ENCODE results near the gene MAPK8IP3.

Gene MAPK8IP3

DNA sequence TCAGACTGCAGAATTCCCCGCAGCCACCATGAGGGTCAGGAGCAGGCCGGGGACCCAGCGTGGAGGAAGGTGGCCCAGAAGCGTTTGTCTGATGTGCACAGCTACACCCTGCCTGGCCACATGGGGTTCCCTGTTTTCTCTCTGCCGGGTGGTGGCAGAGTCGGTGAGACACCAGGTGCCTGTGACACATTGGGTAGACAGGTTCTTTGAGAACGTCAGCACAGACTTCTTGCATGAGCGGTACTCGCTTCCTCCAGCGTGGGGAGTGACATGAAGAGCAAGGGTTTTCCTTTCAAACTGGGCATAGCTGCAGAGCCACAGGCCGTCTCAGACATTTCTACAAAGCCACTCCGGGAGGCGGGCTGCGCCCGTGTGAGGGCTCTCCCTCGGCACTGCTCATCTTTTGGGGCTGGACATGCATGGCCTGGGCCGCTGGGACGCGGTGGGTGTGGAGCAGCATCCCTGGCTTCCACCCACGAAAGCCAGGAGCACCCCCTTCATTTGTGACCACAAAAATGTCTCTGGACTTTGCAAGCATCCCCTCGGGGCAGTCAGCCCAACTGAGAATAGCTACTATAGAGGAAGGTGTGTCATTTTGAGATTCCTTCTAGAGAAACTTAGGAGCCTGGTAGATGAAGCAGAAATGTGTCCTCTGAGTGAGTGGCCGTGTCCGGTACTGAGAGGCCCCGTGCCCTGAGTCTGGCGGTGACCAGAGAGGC lies 39.3 kb downstream of the MAPK8IP3 start:
- TF ChIP-seq GATA1 (IDR thresholded peaks at IDR 0.05; ENCODE audit: low read depth, low read length) (no peak), POLR2A (IDR thresholded peaks at IDR 0.05; ENCODE audit: low read length) (no peak)
- DNase-seq: no peak

DNA sequence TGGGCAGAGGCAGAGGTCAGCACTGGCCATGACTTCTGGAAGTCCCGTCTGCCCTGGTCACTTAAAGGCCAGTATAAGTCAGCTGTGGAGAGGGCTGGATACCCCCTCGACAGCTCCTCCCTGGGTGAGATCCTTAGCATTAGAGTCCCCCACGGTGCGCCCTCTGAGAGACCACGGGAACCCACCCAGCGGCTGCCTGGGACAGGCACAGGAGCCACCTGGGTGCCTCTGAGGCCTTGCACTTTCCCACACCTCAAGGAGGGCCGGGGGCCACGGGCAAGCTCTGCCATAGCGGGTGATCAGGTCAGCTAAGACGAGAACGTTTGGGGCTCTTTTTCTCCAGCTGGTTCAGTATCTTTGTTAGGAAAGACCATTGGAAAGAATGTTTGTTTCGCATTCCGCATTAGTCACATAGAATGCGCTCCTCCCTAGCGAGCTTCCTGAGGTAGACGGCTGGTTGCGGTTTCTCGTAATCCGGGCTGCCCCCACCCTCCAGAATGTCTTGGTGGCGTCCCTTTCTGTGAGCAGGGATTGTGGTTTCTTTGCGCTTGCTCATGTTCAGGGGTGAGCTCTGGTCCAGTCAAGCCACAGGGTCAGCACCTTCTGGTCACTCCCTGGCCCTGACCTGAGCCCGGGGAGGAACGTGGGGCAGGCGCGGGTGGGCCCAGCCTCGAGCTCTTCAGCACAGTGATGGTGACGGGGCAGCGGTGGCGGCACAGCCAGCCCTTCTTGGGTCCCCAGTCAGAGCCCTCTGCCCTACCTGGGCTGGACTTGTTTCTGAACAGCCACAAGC lies 40.1 kb downstream of the MAPK8IP3 start:
- TF ChIP-seq GATA1 (IDR thresholded peaks at IDR 0.05; ENCODE audit: low read depth, low read length): no peak
- TF ChIP-seq POLR2A (IDR thresholded peaks at IDR 0.05; ENCODE audit: low read length): no peak
- DNase-seq: no peak

DNA sequence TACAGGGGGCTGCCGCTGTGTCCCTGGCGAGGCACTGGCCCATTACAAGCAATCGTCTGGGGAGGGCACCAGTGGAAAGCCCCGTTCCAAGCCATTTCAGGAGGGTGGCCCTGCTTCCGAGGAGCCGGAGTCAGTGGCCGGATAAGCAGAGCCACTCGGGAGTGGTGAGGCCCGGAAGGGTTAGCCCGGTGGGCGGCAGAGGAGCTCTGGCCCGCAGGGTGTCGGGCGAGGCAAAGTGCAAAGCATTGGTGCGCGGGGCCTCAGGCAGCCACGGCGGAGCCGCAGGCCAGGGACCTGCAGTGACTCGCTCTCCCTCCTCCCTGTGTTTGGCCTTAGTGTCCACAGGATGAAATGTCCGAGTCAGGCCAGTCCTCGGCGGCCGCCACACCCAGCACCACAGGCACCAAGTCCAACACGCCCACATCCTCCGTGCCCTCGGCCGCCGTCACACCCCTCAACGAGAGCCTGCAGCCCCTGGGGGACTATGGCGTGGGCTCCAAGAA lies 40.7 kb downstream of the MAPK8IP3 start:
- no peak for TF ChIP-seq POLR2A (IDR thresholded peaks at IDR 0.05; ENCODE audit: low read length)
- no peak for DNase-seq

DNA sequence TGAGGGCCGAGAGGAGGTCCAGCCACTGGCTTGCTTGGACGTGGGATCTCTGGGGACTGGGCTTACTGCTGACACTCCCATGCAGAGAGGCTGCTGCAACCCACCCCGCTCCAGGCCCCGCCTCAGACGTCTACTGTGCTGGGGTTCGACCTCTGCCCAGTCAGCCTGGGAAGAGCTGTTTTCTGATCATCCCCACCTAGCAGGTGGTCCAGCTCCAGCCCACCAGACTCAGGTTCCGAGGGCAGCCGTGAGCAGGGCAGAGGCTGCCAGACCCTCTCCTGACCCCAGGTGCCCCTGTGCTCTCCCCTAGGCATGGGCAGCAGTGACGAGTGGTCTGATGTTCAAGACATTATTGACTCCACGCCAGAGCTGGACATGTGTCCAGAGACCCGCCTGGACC lies 41.9 kb downstream of the MAPK8IP3 start:
- no peak for TF ChIP-seq GATA1 (IDR thresholded peaks at IDR 0.05; ENCODE audit: low read depth, low read length)
- no peak for TF ChIP-seq POLR2A (IDR thresholded peaks at IDR 0.05; ENCODE audit: low read length)
- DNase-seq: no peak

DNA sequence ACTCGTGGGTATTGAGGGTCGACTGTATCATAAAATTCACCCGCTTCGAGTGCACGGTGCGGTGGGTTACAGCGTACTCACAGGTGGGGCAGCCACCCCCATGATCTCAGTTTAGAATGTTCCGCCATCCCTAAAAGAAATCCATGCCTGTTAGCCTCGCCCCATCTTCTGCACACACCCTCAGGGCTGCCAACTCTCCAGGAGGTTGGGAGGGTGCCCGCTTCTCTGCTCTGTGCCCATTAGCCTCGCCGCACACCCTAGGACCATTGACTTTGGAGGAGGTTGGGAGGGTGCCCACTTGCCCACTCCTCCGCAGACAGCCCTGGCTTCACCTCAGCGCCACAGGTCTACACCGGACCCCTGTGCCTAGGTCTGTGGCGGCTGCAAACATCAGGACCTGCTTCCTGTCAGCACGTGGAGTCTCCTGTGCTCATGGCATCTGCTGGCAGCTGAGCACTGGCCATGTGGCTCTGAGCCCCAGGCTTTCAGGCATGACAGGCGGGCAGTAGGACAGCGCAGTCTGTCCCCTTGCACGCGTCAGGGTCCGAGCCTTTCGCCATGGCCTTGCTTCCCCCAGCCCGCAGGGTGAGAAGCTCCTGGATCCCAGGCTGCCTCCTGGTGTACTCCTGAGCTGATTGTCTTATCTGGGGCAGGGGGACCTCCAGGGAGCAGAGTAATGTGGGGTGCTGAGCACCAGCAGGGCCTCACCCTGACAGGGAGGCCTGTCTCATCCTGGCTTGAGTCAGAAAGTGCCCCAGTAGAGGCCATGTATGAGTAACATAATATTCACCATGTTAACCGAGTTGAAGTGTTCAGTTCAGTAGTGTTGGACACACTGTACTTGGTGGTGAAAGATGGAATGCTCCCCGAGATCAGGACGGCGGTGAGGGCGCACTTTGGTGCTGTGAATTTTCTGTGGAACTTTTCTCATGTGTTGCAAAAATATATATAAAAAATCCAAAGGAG lies 43.4 kb downstream of the MAPK8IP3 start:
- DNase-seq: no peak
- TF ChIP-seq GATA1 (IDR thresholded peaks at IDR 0.05; ENCODE audit: low read depth, low read length): no peak
- no peak for TF ChIP-seq POLR2A (IDR thresholded peaks at IDR 0.05; ENCODE audit: low read length)

DNA sequence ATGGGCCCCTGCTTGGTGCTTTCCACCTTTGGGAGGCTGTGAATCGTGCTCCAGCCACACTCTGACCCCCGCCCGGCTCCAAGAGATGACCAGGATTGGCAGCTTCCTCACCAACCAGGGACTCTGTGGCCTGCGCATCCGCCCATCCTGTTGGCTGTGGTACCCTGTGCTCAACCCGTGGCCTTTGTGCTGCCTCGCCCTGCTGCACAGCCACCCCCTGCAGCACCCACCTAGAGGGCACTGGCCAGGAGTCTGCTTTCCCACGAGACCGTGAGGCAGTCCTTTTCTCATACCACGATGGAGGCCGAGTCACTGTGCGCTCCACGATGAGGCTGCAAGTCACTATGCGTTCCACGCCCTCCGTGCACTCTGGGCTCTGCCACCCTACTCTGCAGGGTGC lies 46.0 kb downstream of the MAPK8IP3 start:
- TF ChIP-seq GATA1 (IDR thresholded peaks at IDR 0.05; ENCODE audit: low read depth, low read length) (no peak), POLR2A (IDR thresholded peaks at IDR 0.05; ENCODE audit: low read length) (no peak)
- DNase-seq: no peak

DNA sequence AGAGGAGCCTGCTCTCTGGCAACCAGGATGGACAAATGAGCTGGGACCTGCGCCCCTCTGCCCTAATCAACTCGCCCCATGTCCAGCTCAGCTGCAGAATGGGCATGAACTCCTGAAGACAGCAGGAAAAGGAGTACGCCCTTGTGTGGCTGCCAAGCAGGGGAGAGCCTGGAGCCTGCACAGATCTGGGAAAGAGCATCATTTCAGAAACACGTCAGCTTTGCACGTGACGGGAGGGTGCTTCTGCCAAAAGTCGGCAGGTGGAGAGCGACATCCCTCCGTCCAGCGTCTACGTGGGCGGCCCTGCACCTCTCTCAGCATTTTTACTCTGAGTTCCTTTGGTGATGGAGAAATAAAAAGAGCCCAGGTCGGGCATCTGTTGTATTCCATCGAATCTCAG lies 46.9 kb downstream of the MAPK8IP3 start:
- no peak for DNase-seq
- TF ChIP-seq GATA1 (IDR thresholded peaks at IDR 0.05; ENCODE audit: low read depth, low read length) (no peak), POLR2A (IDR thresholded peaks at IDR 0.05; ENCODE audit: low read length) (no peak)

DNA sequence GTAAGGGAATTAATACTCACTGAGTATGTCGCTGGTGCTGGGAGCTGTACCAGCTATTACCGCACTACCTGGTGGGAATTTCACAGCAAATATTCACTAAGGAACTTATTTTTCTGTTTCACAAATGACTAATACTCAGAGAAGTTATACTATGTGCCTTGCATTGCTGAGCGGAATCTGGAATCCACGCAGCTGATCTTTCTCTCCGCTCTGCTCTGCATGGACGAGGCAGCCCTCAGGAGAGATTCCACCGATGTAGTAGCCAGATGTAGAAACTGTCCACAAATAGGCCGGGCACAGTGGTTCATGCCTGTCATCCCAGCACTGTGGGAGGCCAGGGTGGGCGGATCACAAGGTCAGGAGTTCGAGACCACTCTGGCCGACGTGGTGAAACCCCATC lies 48.2 kb downstream of the MAPK8IP3 start:
- TF ChIP-seq POLR2A (IDR thresholded peaks at IDR 0.05; ENCODE audit: low read length) (no peak), GATA1 (IDR thresholded peaks at IDR 0.05; ENCODE audit: low read depth, low read length) (no peak)
- no peak for DNase-seq

DNA sequence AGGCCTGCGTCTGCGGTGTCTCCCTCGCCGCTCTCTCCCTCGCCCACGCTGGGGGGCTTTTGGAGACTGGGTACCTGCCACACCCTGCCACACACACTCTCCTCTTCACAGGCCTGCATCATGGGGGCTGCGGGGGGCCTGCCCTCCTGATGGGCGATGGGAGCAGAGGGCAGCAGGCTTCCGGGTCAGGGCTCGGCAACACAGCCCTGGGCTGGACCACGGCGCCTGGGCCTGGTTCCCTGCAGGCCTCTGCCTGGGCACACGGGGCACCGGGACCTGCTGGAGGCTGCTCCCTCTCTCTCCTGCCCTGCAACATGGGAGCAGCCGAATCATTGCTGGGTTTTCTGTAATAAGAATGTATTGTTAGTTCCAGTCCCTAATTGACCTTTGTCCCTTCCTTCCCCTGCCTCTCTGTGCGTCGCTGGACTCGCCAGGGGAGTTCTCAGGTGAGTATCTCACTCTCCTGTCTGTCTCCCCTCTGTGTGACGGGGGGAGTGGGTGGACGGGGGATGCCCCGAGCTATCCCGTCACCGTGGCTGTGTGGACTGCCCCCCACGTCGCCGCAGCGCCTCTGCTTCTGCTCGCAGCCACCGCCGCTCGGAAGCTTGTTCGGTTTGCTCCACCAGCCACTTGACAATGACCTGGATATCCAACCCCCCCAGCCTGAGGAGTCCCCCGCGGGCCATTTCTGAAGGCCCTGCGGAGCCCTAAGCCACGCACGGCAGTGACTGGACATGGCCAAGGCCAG lies 51.9 kb downstream of the MAPK8IP3 start:
- TF ChIP-seq POLR2A (IDR thresholded peaks at IDR 0.05; ENCODE audit: low read length) (no peak), GATA1 (IDR thresholded peaks at IDR 0.05; ENCODE audit: low read depth, low read length) (no peak)
- DNase-seq: no peak

DNA sequence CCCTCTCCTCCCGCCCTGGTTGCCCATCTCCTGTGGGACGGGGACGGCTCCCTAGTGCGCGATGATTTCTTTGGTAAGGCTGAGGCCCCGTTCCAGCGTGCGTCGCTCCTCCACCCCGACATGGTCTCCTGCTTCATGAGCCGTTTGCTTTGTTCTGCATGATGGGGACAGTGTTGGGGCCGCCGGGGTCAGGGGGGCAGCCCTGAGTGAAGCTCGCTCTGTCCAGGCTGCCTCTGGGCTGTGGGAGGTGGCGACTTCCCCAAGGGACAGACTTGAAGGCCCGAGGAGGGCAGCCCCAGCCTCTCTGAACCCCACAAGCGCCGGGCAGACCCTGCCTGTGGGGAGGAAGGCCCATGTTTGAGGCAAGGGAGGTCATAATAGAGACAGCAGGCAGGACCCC lies 52.9 kb downstream of the MAPK8IP3 start:
- TF ChIP-seq GATA1 (IDR thresholded peaks at IDR 0.05; ENCODE audit: low read depth, low read length): no peak
- TF ChIP-seq POLR2A (IDR thresholded peaks at IDR 0.05; ENCODE audit: low read length): no peak
- no peak for DNase-seq

DNA sequence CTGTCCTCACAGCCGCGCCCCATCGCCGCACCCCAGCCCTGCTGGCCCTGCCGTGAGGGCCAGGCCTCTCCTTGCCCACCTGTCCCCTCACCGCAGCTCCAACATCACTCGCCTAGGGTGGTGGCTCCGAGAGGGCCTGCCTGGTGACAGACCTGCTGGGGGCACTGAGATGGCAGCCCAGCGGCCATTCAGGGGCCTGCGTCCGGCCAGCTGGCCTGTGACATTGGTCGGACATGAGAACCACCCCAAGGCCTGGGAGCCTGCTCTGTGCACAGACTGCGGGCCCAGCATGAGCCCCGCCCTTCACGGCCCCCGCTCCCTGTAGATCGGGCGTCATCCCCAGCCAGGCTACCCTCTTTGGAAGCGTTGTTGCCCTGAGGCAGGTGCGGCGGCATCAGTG lies 53.5 kb downstream of the MAPK8IP3 start:
- TF ChIP-seq GATA1 (IDR thresholded peaks at IDR 0.05; ENCODE audit: low read depth, low read length) (no peak), POLR2A (IDR thresholded peaks at IDR 0.05; ENCODE audit: low read length) (no peak)
- no peak for DNase-seq

DNA sequence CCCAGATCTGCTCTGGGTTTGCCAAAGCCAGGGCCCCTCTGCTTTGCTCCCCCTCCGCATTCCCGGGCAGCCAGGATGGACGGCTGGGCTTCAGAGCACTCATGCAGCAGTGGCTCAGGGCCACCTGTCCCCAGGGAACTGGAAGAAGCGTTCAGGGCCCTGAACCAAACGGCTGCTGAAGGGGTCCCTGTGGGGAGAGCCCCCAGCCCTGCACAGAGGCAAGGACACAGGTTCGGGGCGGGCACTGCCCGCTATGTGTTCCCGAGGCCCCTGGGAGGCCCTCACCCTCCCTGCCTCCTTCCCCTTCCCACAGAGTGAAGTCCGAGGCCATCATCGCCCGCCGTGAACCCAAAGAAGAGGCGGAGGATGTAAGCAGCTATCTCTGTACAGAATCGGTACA lies 54.9 kb downstream of the MAPK8IP3 start:
- DNase-seq: no peak

DNA sequence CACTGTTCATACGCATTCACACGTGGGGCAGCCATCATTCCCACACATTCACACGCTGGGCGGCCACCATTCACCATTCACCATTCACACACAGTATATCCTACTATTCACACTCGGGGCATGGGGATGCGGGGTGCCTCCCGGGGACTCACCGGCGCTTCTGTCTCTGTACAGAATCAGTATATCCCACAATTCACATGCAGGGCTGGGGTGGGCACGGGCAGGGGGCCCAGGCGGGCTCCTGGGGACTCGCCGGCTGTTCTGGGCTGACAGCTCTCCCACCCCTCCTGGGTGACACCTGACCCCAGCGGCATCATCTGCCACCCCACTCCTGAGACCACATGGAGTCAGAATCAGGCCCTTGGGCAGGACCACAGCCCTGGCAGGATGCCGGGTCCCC lies 55.8 kb downstream of the MAPK8IP3 start:
- no peak for TF ChIP-seq GATA1 (IDR thresholded peaks at IDR 0.05; ENCODE audit: low read depth, low read length)
- TF ChIP-seq POLR2A (IDR thresholded peaks at IDR 0.05; ENCODE audit: low read length): no peak
- no peak for DNase-seq

More for the DNA sequence above, 54.9 kb downstream of the MAPK8IP3 start:
- no peak for TF ChIP-seq POLR2A (IDR thresholded peaks at IDR 0.05; ENCODE audit: low read length)
- no peak for TF ChIP-seq GATA1 (IDR thresholded peaks at IDR 0.05; ENCODE audit: low read depth, low read length)

Measured in erythroblast (primary cell).